DMS53 treated with DMSO at 0.1 percent for 48 hours (cell line): ENCODE results near the gene P2RY2.
"Not testable (repeated sequence)": the region's sequence is repeated elsewhere in the genome, so short reads cannot be mapped to it uniquely, and the experiment has no call there.

Experiments
- DNase-seq: peaks from one replicate; lab custom pipeline; 2025; ENCODE audit not compliant: unreplicated experiment; lab: John Stamatoyannopoulos, UW

The P2RY2 gene

DNA sequence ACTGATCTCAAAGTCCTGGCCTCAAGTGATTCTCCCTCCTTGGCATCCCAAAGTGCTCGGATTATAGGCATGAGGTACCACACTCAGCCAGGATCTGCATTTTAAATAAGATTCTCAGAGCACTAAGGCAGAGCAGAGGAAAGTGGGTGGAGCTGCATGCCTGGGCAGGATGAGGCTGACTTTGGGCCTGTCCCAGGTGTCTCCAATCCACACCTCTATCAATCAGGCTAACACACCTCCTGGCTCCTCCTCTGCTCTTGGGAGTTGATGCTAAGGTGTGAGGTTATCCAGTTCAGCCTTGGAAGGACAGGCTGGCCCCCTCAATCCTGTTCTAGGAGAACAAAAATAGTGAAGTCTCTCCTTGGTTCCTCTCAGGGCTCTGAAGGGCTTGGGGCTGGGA lies 30.2 kb upstream of the P2RY2 start:
- no peak for DNase-seq

- DNase-seq: no peak
Observed at GRCh38 chr11:73188301-73188700, 29.8 kb upstream of the P2RY2 start.

DNA sequence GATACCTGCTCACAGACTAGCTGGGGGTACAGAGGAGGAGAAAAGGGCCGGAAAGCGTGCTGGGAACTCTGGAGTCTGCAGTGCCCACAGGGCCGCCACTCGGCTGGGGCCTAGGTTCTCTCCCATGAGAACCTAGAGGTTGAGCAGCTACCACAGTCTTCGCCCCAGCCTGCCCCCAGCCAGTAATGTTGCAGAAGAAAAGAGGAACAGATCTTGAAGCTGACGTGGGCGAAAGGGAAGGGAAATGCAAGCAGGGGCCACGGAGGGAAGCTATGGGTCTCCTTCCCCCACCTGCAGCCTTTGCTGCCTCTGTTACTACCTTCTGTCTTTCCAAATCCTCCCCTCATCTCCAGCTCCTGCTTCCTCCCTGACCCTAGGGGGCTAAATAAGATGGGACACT lies 28.8 kb upstream of the P2RY2 start:
- no peak for DNase-seq

GRCh38 chr11:73189723-73190556 lies 28.1 kb upstream of the P2RY2 start:
- no peak for DNase-seq

DNA sequence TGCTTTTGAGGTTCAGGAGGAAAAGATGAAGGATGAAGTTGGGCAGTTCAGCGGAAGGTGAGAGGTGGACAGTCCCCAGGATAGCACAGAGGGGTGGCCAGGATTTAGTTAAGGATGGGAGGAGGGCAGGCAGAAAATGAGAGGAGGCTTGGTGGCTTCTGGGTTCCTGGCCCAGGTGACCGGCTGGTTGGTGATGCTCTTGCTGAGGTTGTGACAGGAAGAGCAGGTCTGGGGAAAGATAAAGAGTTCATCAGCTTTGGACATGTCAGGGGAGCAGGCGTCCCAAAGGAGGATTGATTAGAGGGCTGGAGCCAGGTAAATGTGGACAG lies 27.6 kb upstream of the P2RY2 start:
- DNase-seq: no peak

DNA sequence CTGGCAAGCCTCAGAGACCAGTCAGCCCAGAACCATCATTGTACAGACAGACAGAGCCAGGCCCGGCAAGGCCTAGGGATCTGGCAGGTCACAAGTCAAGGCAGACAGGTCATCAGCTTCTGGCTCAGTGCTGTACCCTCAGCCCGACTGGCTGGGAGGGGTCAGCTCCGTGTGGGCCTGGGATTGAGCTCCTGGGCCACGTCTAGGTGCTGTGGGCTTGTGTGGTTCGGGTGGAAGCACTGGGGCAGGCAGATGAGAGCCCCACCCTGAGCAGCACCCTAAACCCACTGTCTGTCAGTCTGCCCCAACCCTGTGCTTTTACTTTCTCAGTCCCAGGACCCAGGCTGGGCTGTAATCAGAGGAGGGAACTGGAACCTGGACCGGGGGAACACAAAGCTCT lies 26.9 kb upstream of the P2RY2 start:
- no peak for DNase-seq

DNA sequence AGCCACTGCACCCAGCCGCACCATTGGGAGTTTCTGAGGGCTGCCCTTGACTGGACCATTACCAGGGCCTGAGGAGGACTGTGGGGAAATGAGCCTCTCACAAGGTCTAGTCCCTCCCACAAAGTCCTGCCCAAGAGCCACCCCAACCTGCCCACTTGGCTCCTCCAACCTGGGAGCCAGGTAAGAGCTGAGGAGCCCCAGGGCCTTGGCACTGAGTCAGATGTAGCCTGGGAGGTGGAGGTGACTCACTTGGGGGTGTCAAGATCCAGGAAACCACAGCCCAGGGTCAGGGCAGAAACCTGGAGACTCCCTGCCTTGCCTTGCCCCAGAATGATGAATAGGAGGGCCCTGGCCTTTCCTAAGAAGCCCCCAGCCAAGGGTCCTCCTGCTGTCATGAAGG lies 25.8 kb upstream of the P2RY2 start:
- DNase-seq: no peak

- no peak for DNase-seq
Observed at GRCh38 chr11:73193251-73194033, 24.6 kb upstream of the P2RY2 start.

DNA sequence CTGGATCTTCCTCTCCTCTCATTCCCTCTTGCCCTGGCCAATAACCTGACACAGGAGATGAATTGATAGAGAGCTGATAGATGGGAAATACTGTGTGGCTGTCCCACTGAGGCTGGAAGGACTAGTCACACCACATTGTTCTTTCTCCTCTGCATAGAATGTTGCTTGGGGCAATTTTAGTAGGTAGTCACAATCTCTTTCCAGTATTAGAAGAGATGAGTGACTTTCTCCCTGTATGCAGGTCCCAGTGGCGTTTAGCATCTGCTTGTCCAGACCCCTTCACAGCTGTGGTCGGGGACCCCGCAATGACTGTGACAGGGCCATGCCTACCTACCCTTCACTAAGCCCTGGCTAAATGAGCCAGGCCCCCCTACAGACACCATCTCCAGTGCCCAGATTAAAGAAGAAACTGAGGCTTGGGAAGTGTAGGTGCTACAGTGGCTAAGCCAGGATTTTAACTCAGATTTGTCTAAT lies 24.0 kb upstream of the P2RY2 start:
- no peak for DNase-seq

GRCh38 chr11:73194593-73194992 lies 23.5 kb upstream of the P2RY2 start:
- no peak for DNase-seq

DNA sequence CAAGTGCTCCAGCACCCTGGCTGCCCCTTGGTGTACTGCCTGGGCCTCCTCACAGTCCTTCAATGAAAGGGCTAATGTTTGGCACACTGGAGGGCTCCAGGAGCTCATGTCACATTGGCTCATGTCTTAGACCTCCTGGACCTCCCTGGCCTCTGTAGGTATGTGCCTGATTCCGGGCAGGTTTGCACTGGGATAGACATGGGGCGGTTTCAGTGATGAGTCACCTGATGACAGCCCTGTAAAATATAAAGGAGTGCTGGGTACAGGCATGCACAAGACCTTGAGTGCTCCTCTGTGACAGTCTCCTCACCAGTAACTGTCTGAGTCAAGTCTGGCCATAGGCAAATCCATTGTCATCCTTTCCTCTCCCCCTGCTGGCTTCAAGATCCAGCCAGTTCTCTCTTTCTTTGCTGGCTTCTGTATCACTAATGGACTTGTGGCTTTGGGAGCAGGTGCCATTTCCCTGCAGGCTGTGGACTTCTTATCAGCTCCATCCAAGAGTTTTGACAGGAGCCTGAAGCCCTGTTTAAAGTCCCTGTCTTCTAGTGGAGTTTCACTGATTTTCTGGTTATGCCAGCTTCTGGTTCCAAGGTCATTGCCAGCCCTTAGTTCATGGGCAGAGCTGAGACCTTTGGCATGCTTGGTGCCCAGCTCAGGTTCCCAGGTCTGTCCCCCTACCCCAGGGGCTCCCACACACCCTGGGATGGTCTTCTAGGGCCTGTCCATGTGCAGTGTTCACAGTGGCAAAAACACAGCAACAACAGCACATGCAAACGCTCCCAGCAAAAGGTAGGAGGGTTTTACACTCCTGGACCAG lies 22.7 kb upstream of the P2RY2 start:
- DNase-seq: no peak

DNA sequence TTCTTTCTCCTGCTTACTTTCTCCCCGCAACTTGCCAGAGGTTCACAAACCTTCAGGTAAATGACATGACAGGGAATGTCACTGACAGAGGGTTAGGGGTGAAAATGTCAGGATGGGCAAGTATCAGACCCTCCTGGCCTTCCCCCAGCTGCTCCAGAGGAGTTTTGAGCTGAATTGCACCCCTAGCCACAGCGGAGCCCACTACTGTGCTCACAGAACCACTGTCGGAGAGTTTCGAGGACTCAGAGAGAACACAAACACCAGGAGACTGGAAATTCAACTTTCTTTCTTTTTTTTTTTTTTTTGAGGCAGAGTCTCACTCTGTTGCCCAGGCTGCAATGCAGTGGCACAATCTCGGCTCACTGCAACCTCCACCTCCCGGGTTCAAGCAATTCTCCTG lies 21.5 kb upstream of the P2RY2 start:
- no peak for DNase-seq

GRCh38 chr11:73197348-73197747 lies 20.7 kb upstream of the P2RY2 start:
- DNase-seq: no peak

GRCh38 chr11:73197787-73198186 lies 20.3 kb upstream of the P2RY2 start:
- DNase-seq: not testable (repeated sequence)

- DNase-seq: peak; percentile 45
Observed at GRCh38 chr11:73198677-73199076, 19.4 kb upstream of the P2RY2 start.

DNA sequence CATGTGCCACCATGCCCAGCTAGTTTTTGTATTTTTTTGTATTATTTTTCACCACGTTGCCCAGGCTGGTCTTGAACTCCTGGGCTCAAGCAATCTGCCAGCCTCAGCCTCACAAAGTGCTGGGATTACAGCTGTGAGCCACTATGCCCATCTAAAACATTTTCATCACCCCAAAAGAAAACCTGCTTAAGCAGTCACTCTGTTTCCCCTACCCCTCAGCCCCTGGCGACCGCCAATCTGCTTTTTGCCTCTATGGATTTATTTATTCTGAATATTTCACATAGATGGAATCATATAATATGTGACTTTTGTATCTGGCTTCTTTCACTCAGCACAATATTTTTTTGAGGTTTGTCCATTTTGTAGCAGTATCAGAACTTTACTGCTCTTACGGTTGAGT lies 18.6 kb upstream of the P2RY2 start:
- DNase-seq: no peak

- no peak for DNase-seq
Observed at GRCh38 chr11:73200256-73200655, 17.8 kb upstream of the P2RY2 start.

DNA sequence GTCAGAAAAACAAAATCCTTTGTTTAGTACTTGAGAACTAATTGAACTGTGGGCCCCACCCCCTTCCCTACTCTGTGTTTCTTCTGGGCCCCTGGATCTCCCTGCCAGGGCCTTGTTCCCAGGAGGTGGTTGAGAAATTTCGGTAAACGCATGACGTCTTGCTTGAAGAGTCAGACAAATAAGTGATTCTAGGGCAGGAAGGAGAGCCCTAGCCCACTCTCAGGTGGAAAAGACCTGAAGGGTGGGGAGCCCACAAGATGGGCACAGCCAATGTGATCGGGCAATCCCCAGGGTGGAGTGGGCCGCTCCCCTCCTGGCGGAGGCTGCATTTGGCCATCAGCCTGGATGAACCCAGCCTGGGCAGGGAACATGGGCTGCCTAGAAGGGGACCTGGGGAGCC lies 16.8 kb upstream of the P2RY2 start:
- no peak for DNase-seq

DNA sequence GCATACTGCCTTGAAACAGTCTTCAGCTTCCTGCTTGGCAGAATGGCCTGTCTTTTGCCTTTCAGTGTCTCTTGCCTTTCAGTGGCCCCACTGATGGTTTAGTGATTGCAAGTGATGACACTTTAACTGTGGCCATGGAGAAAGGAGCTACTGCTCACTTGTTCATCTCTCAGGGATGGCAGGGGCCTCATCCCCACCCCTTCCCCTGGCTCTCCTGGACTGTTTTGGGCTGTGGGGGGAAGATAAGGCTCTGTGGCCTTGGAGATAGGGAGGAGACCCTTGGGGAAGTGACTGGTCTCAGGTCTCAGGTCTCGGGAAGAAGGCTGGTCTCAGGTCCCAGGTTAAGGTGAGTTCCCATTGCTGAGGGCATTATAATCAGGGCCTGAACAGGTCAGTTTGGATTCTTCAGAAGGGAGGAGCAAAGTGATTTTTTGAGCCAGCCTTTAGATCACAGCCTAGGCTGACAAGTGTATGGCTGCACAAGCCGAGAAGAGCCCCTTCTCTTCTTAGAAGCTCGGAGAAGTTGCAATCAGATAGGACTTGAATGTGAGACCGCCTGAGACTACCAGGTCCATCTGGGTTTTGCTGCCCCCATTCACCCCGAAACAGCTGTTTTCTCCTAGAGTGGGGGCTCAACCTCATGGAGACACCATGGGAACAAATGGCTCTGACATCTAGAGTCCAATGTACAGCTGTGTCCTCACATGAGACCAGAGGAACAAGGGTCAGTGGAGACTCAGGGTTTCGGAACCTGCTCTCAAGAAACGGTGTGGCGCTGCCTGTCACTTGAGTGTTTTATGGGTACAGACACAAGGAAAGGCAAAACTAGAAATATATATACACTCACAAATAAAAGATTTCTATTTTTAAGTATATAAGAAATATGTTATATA lies 15.9 kb upstream of the P2RY2 start:
- DNase-seq: no peak

DNA sequence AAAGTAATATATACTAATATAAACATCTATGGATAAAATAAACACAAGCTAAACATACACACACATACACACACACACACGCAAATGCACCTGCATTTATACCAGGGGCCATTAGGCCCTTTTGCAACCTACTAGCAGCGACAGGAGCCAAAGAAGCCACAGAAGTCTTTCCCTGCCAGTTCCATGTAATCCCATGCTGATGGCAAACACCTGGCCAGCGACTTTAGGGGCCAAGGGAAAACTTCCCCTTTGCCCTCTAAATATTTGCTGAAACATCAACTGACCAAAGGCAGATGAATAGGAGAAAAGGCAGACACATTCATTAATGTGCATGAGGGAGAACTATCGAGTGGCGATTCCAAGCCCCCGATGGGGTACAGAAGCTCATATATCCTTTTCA lies 14.8 kb upstream of the P2RY2 start:
- no peak for DNase-seq

DNA sequence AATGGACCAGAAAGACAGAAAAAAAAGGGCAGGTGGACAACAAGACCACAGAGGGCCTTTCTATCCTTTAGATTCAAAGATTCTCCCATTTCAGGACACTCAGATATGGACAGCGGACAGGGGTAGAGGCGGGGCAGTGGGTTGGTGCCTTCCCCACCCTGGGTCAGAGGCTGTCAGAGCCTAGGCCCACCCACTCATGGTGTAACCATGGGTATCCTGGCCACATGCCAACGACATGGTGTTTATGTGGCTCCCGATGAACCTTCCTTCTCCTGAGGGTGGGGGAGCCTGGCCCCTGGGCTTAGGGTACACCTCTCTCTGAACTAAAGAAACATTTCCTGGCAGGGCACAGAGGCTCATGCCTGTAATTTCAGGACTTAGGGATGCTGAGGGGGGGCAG lies 14.3 kb upstream of the P2RY2 start:
- DNase-seq: no peak
